Measurements from ENCODE around the gene AVPR2.

AVPR2 gene

DNA sequence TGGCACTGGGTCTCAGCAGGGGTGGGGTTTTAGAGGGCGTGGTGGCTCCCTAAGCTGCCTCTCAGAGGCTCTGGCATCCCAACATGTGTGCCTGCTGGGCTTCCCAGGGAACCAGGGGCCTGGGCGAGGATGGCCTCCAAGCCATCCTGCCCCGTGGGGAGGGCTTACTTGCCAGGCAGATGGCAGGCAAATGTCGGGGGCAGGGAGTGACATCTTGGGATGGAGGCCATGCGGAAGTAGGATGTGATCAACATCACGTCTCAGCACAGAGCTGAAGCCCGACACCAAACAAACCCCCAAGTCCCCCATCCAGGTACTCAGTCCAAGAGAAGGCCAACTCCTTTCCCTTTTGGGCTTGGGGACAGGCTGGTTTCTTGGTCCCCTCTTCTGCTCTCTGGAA, 23.2 kb upstream of the AVPR2 start:
- H3K4me3 ChIP-seq (ENCODE audit: low read depth, low read length) = no peak overlapping the region
- DNase-seq (ENCODE audit: low read depth) = no peak
- TF ChIP-seq, protein P1, sequence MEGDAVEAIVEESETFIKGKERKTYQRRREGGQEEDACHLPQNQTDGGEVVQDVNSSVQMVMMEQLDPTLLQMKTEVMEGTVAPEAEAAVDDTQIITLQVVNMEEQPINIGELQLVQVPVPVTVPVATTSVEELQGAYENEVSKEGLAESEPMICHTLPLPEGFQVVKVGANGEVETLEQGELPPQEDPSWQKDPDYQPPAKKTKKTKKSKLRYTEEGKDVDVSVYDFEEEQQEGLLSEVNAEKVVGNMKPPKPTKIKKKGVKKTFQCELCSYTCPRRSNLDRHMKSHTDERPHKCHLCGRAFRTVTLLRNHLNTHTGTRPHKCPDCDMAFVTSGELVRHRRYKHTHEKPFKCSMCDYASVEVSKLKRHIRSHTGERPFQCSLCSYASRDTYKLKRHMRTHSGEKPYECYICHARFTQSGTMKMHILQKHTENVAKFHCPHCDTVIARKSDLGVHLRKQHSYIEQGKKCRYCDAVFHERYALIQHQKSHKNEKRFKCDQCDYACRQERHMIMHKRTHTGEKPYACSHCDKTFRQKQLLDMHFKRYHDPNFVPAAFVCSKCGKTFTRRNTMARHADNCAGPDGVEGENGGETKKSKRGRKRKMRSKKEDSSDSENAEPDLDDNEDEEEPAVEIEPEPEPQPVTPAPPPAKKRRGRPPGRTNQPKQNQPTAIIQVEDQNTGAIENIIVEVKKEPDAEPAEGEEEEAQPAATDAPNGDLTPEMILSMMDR (IDR thresholded peaks at IDR 0.05; ENCODE audit: insufficient read depth, low read depth, low read length, missing control alignments) = no peak

DNA sequence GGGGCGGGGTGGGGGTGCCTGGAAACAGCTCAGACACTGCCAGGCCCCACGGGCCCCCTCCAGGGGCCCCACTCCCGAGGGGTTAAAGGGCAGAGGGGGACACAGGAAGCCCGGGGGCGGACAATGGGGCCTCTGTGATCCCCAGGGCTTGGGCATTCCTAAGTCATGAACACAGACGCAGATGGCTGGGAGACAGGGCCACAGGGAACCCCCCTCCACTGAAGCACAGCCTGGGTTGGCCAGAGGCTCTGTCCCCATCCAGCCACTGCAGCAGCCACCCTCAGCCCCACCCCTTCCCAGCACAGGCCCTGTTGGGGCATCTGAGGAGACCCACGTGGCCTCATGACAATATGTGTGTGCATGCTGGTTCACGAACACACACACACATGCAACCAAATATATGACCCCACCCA, 22.4 kb upstream of the AVPR2 start:
- no peak overlapping the region for H3K4me3 ChIP-seq (ENCODE audit: low read depth, low read length)
- TF ChIP-seq, protein P1 (IDR thresholded peaks at IDR 0.05; ENCODE audit: insufficient read depth, low read depth, low read length, missing control alignments) = no peak
- DNase-seq (ENCODE audit: low read depth) = no peak

DNA sequence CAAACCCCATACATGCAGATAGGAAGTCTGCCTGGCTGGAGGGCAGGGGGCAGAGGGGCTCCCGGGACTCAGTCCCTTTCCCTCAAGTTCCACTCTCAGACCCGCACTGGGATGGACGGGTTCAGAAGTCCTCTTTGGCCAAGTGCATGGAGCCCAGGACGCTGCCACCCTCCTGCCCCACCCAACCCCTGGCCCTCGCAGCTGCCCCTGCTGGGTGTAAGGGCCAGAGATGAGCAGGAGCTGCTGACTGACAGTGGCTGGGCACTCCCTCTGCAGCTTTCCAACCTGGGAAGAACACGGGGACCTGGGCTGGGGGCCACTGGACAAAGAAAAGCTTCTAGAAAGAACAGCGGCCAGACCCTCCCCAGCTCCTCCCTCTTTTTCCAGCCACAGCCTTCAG, 21.9 kb upstream of the AVPR2 start:
- no peak overlapping the region for H3K4me3 ChIP-seq (ENCODE audit: low read depth, low read length)
- DNase-seq (ENCODE audit: low read depth) = no peak
- TF ChIP-seq, protein P1 (IDR thresholded peaks at IDR 0.05; ENCODE audit: insufficient read depth, low read depth, low read length, missing control alignments) = no peak

DNA sequence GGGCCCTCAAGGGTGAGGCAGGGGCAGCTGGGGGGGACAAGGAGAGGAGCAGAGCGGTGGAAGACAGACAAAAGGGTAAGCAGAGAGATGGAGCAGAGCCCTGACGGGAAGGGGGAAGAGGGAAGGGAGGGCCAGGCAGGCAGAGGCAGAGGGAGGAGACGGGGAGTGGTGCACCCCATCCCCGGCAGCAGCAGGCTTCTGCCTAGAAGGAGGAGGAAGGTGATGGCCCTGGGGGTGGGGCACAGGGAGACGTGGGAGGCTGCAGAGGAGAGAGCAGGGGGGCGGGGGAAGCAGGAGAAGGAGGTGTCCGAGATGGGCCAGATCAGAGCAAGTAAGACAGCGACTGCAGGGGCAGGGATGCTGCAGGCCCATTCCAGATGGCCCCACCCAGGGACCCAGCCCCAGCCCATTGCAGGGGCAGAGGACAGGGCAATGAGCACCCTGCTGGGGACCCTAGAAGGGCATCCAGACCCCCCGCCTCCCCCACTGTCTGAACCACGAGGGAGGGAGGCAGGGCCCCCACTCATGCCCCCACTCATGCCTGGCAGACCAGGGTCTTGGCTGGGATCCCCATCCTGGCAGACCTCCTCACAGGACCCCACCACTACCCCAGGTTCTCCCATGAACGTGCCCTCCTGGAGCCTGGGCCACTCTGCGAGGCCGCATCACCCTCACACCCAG, 21.2 kb upstream of the AVPR2 start:
- TF ChIP-seq, protein P1 (IDR thresholded peaks at IDR 0.05; ENCODE audit: insufficient read depth, low read depth, low read length, missing control alignments) = no peak
- H3K4me3 ChIP-seq (ENCODE audit: low read depth, low read length) = no peak overlapping the region
- DNase-seq (ENCODE audit: low read depth) = no peak

DNA sequence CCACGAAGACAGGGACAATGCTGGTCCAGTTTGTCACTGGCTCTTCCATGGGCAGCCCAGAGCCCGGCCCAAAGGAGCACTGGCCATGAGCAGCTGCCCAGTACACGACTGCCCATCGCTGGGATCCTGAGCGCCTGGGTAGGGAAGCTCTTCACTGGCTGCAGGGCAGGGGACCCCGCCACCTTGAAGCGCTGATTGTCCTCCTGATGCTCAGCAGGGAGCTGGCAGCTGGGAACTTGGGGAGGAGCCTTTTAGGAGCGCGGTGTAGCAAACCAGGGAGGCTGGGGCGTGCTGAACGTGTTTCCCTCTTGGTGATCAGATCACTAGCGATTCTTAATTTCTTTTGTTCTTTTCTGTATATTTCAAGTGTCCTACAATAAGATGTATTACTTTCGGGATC, 20.3 kb upstream of the AVPR2 start:
- no peak overlapping the region for H3K4me3 ChIP-seq (ENCODE audit: low read depth, low read length)
- no peak for DNase-seq (ENCODE audit: low read depth)
- TF ChIP-seq, protein P1 (IDR thresholded peaks at IDR 0.05; ENCODE audit: insufficient read depth, low read depth, low read length, missing control alignments) = no peak

DNA sequence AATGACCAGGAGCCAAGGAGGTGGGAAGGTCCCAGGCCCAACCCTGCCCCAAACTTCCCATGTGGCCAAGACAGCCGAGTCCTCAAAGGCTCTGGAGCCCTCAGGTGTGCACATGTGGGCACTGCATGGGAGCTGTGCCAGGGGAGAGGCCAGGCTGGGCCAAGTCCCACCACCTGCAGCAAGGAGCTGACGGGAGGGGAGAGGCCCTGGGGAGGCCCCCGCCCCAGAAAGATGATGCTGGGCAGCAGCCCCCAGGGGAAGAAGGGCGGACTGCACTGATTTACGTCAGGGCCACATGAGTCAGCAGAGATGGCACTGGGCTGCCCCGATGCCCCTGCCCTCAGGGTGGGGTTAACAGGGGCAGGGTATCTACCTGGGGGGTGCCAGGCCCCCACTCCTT, 19.9 kb upstream of the AVPR2 start:
- no peak for DNase-seq (ENCODE audit: low read depth)
- H3K4me3 ChIP-seq (ENCODE audit: low read depth, low read length) = no peak overlapping the region
- TF ChIP-seq, protein P1 (IDR thresholded peaks at IDR 0.05; ENCODE audit: insufficient read depth, low read depth, low read length, missing control alignments) = peak; percentile 18

DNA sequence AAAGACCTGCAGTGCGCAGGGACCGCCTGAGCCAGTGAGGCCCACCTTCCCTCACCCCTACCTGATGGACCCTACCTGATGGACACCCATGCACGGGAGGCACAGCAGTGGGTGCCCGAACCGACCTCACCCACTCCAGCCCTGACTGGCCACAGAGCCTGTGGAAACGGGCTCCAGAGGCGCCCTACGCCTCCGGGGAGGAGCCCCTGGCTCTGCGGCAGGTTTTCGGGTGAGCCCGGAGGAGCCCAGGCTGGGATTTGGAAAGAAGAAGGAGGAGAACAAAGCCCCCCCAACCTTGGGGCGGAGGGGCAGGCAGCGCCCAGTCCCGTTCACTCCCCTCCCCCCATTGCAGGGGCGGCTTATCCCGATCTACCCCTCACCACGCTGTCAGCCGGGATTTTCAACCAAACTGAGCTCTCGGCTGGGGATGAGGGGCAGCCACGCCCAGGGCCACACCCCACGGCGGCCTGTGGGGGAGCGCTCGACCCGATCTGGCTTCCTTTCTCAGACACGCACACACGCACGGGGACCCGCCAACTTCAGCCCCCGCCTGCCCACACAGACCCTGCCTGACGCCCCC, 19.2 kb upstream of the AVPR2 start:
- no peak overlapping the region for H3K4me3 ChIP-seq (ENCODE audit: low read depth, low read length)
- TF ChIP-seq, protein P1 (IDR thresholded peaks at IDR 0.05; ENCODE audit: insufficient read depth, low read depth, low read length, missing control alignments) = no peak
- no peak for DNase-seq (ENCODE audit: low read depth)
